Choroid plexus epithelial cell (primary cell): ENCODE data around the gene CARS1.

Experiments
- DNase-seq: peaks from one replicate; pipeline ENCODE4 v3.0.0-alpha.2; 2010; ENCODE audit warnings: low read depth
- H3K4me3 ChIP-seq: 2 replicates; pipeline ENCODE4 v1.5.1; 2011; ENCODE audit warnings: low read depth, mild to moderate bottlenecking, control low read depth, low read length, moderate library complexity
- TF ChIP-seq, protein P1 (sequence below): conservative IDR thresholded peaks from 2 replicates; pipeline ENCODE4 v1.5.1; 2011; ENCODE audit warnings: low read depth, mild to moderate bottlenecking, control low read depth, inconsistent platforms, low read length, moderate library complexity

CARS1 gene

DNA sequence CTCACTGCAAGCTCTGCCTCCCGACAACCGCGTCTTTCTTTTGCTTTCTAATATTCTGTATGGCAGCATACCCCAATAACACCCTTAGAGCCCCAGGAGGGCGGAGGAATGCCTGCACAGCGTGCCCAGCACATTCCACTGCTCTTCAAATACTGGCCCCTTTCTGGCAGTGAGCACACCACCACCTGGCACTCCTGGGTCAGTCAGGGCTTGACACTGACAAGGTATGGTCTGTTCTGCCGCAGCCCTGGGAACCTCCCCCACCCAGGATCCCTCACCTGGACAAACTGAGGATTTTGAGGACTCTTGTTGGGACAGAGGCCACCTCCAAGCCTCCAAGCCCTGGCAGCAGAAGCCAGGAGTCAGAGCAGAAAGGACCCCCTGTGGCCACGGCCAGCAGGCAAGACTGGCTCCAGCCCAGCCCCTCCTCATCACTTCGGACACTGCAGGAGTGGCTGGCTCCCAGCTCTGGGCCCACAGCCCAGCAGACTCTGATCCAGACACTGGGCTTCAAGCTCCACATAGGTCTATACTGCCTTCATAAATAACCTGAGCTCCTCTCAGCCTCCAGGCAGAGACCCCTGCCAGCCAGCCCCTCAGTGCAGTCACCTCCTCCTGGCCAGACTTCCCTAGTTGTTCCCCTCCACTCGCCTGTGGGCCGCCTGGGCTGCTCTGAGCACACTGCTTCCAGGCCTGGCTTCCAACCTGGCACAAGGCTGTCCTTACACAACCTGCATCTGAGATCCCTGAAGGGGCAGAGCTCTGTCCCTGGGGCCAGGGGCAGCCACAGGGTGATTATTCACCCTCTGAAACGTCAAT is 14.5 kb downstream of the CARS1 start:
- no peak overlapping the region for H3K4me3 ChIP-seq
- TF ChIP-seq, protein P1, sequence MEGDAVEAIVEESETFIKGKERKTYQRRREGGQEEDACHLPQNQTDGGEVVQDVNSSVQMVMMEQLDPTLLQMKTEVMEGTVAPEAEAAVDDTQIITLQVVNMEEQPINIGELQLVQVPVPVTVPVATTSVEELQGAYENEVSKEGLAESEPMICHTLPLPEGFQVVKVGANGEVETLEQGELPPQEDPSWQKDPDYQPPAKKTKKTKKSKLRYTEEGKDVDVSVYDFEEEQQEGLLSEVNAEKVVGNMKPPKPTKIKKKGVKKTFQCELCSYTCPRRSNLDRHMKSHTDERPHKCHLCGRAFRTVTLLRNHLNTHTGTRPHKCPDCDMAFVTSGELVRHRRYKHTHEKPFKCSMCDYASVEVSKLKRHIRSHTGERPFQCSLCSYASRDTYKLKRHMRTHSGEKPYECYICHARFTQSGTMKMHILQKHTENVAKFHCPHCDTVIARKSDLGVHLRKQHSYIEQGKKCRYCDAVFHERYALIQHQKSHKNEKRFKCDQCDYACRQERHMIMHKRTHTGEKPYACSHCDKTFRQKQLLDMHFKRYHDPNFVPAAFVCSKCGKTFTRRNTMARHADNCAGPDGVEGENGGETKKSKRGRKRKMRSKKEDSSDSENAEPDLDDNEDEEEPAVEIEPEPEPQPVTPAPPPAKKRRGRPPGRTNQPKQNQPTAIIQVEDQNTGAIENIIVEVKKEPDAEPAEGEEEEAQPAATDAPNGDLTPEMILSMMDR: no peak
- no peak for DNase-seq

DNA sequence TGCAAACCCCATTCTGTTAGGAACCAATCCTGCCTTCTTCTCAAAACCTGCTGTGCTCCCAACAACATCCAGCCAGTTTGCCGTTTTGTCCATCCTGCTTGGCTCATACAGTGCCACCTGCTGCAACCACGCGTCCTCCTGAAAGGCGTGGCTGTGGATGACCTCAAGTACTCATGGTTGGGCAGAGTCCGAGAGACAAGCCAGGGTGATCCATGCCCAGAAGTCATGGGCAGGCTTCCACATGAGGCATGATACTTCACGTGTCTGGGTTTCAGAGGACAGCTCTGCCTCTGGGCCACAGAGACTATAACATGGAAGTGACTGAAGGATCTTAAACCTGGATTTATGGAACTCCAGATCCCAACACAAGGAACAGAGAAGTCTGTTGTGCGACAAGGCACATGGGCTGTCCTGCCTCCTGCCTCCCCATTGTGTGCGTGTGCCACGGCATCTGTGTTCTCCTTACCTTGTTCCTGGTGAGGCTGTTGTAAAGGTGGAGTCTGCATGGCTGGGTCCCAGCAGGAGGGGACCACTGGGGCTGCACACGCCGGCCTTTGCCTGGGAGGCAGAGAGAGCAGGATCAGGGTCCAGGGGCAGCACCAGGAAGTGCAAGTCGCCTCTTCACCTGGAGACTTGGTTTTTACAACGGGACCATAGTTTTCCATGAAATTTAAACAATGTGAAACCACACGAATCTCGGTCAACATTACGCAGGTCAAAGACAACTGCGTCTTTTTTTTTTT is 15.4 kb downstream of the CARS1 start:
- no peak for DNase-seq
- TF ChIP-seq, protein P1: no peak
- no peak overlapping the region for H3K4me3 ChIP-seq

DNA sequence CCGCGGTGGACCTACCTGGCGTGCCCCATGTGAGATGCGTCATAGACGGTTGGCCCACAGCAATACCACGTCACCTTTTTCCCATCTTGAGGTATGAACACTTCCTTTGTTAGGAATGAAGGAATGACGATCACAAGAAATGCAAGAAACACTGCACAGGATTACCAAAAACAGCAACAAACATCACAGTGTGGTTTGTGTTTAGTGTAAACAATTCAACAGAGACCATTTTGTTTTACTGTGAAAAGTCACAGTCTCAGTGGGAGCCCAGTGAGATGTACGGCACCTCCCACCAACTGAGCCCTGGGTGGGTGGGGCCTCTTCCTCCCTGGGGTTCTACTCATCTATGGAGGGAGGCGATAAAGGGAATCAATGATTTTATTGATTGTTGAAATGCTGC is 16.3 kb downstream of the CARS1 start:
- TF ChIP-seq, protein P1: no peak
- no peak overlapping the region for H3K4me3 ChIP-seq
- DNase-seq: no peak

DNA sequence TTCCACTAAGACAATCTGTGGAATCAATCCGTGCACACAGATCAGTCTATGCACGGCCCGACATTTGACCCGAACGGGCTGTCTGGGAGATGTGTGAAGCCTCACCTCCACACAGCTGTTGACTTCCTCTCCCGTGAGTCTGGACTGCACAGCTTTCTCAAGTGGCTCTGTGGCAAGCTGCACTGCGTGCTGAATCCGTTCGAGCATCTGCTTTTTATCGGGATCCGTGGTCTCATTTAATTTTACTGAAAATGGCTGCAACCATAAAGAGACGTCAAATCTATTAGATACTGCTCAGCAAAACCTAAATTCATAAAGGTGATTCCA is 19.3 kb downstream of the CARS1 start:
- DNase-seq: no peak
- no peak overlapping the region for H3K4me3 ChIP-seq
- TF ChIP-seq, protein P1: no peak

DNA sequence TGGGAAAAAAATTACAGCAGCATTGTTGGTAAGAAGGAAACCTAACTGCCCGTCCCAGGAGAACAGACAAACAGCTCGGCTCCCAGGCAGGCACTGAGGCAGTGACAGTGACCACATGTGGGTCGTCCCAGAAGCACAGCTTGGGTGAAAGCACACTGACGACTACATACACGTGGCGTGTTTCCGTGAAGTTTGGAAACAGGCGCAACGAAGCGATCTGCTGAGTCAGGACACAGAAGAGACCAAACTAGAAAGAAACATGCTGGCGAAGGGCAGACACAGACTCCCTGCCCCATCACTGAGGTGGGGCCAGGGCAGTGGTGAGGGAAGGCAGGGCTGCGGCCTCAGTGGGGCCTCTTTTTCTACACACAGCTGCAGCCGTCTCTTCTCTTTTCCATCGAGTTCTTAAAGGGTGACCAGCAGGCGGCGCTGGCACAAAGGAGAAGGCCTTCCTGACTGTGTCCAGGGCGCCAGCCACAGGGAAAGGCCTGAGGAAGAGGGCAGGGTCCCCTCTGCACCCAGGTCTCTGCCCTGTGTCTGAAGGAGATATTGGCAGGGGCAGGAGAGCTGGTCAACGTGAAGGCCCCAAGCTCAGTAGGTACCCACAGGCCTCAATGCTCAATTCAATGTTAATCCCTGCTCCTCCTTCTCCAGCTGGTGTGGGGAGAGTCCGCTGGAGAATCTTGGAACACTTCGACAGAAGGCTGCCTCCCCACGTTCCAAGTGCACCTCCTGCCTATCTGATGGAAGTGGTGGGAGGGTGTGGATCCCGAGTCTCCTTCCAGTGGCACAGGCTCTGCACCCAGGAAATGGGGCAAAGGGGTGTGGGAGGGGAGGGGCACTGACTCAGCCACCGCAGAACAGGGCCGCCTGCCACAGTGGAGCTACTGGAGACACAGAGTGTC is 19.9 kb downstream of the CARS1 start:
- TF ChIP-seq, protein P1: peak; percentile 87
- peak; percentile 81 for DNase-seq
- no peak overlapping the region for H3K4me3 ChIP-seq

DNA sequence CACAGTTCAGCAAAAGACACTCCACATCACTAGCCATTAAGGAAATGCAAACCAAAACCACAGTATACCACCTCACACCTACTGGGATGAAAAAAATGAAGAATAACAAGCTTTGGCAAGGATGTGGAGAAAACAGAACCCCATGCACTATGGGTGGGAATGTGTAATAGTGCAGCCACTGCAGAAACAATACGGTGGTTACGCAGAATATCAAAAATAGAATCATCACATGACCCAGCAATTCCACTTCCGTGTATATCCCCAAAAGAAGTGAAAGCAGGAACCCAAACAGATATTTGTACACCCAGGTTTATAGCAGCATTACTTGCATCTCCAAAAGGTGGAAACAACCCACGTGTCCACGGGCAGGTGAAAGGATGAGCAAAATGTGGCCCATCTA is 20.8 kb downstream of the CARS1 start:
- TF ChIP-seq, protein P1: no peak
- DNase-seq: no peak
- H3K4me3 ChIP-seq: no peak overlapping the region
